Choroid plexus epithelial cell (primary cell): ENCODE data around the gene POLR3K.
A peak's percentile ranks its signal among the peaks of the same experiment; 100 is the strongest.

ENCODE experiments used
- DNase-seq: peaks from one replicate; pipeline ENCODE4 v3.0.0-alpha.2; 2010; ENCODE audit warnings: low read depth
- H3K4me3 ChIP-seq: 2 replicates; pipeline ENCODE4 v1.5.1; 2011; ENCODE audit warnings: low read depth, mild to moderate bottlenecking, control low read depth, low read length, moderate library complexity
- TF ChIP-seq, protein P1 (sequence below): conservative IDR thresholded peaks from 2 replicates; pipeline ENCODE4 v1.5.1; 2011; ENCODE audit warnings: low read depth, mild to moderate bottlenecking, control low read depth, inconsistent platforms, low read length, moderate library complexity

POLR3K gene

GRCh38 chr16:74051-74746 is 20.8 kb upstream of the POLR3K start:
- DNase-seq: no peak
- no peak overlapping the region for H3K4me3 ChIP-seq
- TF ChIP-seq, protein P1, sequence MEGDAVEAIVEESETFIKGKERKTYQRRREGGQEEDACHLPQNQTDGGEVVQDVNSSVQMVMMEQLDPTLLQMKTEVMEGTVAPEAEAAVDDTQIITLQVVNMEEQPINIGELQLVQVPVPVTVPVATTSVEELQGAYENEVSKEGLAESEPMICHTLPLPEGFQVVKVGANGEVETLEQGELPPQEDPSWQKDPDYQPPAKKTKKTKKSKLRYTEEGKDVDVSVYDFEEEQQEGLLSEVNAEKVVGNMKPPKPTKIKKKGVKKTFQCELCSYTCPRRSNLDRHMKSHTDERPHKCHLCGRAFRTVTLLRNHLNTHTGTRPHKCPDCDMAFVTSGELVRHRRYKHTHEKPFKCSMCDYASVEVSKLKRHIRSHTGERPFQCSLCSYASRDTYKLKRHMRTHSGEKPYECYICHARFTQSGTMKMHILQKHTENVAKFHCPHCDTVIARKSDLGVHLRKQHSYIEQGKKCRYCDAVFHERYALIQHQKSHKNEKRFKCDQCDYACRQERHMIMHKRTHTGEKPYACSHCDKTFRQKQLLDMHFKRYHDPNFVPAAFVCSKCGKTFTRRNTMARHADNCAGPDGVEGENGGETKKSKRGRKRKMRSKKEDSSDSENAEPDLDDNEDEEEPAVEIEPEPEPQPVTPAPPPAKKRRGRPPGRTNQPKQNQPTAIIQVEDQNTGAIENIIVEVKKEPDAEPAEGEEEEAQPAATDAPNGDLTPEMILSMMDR: no peak

GRCh38 chr16:72561-73548 is 19.4 kb upstream of the POLR3K start, which contains the start of gene RHBDF1:
Gene RHBDF1 (minus strand): TSS chr16:72631. CDS start chr16:65015, 7,616 bp downstream.
- DNase-seq: peak; percentile 60
- peak within 1 kb of the TSS; percentile 70 for H3K4me3 ChIP-seq

GRCh38 chr16:71540-72401 is 18.4 kb upstream of the POLR3K start:
- TF ChIP-seq, protein P1: no peak
- DNase-seq: peak; percentile 57
- H3K4me3 ChIP-seq: peak overlapping the region; percentile 70

More at GRCh38 chr16:72561-73548, 19.4 kb upstream of the POLR3K start, which contains the start of gene RHBDF1:
- TF ChIP-seq, protein P1: no peak

- H3K4me3 ChIP-seq: peak overlapping the region; percentile 70
- no peak for DNase-seq
- TF ChIP-seq, protein P1: no peak
These were observed 17.8 kb upstream of the POLR3K start for GRCh38 chr16:71210-71539.

GRCh38 chr16:69181-69580 is 15.8 kb upstream of the POLR3K start:
- no peak overlapping the region for H3K4me3 ChIP-seq
- no peak for DNase-seq
- TF ChIP-seq, protein P1: no peak
